ENCODE results near the gene SEC16B.
A peak's percentile ranks its signal among the peaks of the same experiment; 100 is the strongest.

SEC16B gene

DNA sequence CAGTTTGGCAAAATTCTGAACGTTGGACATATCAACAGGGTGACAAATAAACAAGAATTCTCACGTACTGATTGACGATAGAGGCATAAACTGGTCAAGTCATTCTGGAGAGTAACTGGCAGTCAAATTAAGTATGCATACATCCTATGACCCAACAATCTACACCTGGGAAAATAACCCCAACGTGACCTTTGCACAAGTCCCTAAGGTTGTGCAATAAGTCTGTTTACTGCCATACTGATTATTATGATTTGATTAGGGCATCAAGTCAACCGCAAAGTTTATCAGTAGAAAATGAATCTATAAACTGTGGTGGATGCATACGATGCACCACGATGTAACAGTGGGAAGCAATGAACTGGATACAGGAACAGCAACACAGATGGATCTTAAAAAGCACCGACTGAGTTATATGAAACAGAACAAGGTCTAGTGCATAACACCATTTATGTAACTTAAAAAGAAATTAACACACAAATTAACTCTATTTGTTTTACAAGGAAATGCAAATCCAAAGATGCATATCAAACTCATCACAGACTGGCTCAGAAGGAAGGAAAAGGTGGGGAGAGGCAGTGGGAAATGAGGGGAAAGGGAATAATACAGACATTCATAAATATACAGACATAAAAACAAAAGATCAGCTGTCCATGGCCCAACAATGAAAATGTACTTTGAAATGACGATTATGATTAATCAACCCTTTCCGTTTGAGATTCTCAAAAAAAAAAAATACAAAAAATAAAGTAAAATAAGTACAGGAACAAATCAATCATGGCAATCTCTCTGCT is 41.0 kb upstream of the SEC16B start:
- no peak for DNase-seq (ENCODE audit: low read depth)
- no peak overlapping the region for H3K4me3 ChIP-seq (ENCODE audit: low read length)
- TF ChIP-seq, protein P1, sequence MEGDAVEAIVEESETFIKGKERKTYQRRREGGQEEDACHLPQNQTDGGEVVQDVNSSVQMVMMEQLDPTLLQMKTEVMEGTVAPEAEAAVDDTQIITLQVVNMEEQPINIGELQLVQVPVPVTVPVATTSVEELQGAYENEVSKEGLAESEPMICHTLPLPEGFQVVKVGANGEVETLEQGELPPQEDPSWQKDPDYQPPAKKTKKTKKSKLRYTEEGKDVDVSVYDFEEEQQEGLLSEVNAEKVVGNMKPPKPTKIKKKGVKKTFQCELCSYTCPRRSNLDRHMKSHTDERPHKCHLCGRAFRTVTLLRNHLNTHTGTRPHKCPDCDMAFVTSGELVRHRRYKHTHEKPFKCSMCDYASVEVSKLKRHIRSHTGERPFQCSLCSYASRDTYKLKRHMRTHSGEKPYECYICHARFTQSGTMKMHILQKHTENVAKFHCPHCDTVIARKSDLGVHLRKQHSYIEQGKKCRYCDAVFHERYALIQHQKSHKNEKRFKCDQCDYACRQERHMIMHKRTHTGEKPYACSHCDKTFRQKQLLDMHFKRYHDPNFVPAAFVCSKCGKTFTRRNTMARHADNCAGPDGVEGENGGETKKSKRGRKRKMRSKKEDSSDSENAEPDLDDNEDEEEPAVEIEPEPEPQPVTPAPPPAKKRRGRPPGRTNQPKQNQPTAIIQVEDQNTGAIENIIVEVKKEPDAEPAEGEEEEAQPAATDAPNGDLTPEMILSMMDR (conservative IDR thresholded peaks at IDR 0.05; ENCODE audit: low read length): no peak

GRCh38 chr1:178006043-178006442 is 36.2 kb upstream of the SEC16B start:
- TF ChIP-seq, protein P1 (conservative IDR thresholded peaks at IDR 0.05; ENCODE audit: low read length): no peak
- no peak for DNase-seq (ENCODE audit: low read depth)
- no peak overlapping the region for H3K4me3 ChIP-seq (ENCODE audit: low read length)

DNA sequence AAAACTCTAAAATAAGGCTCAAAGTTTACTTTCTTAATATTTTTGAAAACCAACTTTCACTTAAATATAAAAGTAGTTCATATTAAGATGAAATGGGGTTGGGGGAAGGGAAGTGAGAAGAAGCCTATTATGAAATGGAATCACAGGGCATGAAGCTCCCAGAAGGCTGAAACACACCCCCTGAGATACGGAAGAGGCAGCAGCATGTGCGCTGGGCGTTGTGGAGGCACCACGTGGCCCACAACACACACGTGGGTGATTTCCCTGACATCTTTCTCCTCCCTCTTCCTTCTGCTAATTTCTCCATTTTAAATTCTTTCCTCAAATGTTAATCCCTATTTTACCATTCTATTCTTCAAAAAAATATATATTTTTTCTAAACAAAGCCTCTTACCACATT is 35.6 kb upstream of the SEC16B start:
- H3K4me3 ChIP-seq (ENCODE audit: low read length): no peak overlapping the region
- TF ChIP-seq, protein P1 (conservative IDR thresholded peaks at IDR 0.05; ENCODE audit: low read length): no peak
- DNase-seq (ENCODE audit: low read depth): no peak

DNA sequence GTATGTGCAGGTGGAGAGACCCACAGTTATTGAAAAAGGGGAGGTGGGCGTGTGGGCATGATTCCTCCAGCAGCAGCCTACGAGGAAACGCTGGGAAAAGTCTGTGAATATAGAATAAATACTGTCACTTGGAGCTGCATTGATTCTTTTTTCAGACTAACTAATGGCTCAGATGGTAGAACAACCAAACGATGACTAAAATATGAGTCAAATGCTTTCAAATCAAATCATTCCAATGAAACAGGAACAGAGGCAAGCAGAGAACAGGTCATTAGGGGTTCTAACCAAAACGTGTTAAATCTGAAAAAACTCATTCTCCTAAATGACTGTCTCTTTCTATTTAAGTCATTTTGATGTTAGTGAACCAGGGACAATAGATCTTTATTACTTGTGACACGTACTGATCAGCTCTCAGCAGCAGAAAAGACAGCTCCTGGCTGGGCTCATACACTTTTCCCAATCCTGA is 35.1 kb upstream of the SEC16B start:
- TF ChIP-seq, protein P1 (conservative IDR thresholded peaks at IDR 0.05; ENCODE audit: low read length): no peak
- H3K4me3 ChIP-seq (ENCODE audit: low read length): no peak overlapping the region
- DNase-seq (ENCODE audit: low read depth): peak; percentile 25

DNA sequence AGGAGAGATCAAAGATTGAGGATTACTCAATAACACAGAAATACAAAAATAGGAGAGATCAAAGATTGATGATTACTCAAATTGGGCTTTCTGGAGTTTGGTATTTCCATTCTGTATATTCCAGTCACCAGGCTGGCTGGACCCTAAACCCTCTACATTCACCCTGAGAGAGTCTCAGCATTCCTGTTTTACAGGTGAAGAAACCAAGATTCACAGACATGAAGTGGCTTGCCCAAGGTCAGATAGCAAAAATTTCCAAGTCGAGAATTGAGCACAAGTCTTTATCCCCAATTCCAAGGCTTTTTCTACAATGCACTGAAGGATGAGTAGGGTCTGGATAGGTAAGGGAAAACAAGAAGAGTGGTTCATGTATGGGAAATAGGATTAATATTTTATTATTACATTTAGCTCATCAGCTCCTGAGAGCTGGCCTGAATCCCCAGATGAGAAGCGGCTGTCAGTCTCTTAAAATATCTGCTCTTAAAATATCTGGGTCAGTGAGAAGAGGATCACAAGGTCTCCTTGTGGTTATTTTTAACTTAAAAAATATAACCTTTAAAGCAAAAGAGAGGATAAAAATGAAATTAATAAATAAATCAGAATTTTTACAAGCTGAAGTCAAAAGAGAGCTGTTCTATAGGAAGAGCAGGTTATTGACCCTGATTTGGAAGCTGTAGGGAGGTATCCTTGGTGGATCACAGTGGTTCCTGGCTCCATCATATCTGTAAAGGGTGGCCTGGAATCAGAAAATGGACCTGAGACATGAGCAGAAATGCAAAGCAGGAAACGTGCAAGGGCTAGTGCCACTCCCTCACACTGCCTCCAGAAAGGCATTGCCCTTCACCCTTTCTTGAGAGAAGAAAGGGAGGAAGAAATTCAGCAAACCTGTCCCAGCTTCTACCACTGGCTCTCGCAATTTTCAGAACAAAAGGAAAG is 29.1 kb upstream of the SEC16B start:
- TF ChIP-seq, protein P1 (conservative IDR thresholded peaks at IDR 0.05; ENCODE audit: low read length): no peak
- DNase-seq (ENCODE audit: low read depth): no peak
- no peak overlapping the region for H3K4me3 ChIP-seq (ENCODE audit: low read length)

DNA sequence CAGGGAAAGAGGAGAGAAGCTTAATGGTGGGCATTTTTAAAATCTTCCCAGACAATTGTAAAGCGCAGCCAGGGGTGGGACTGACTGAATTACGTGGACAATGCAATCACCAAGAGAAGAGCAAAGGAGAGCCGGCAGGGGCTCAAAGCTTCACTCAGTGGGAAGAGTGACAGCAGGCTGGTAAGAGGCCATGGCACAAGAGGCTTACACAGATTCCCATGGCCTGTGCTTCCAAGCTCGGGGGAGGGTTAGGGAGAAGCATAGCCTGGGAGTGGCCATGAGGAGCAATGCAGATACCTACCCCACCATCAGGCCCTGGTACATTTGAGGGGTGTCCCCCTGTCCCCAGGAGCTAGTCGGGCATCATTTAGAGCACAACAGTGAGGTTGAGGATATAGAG is 27.1 kb upstream of the SEC16B start:
- H3K4me3 ChIP-seq (ENCODE audit: low read length): no peak overlapping the region
- TF ChIP-seq, protein P1 (conservative IDR thresholded peaks at IDR 0.05; ENCODE audit: low read length): no peak
- DNase-seq (ENCODE audit: low read depth): no peak

Data from AG10803 (cell line).